Spleen (tissue), 3 donors: ENCODE results near the gene ALK.

Experiments
- POLR2A ChIP-seq, 3 donors: fragments of 450-650 bp; IDR thresholded peaks; one replicate each; pipeline ENCODE4 v1.5.1; 2017; ENCODE audit warnings: antibody characterized with exemption in 3 of 3, mild to moderate bottlenecking in 1 of 3
- POLR2AphosphoS5 ChIP-seq, 3 donors: sonication (generic); formaldehyde crosslinking; IDR thresholded peaks; one replicate each; pipeline ENCODE4 v1.5.1; 2017; ENCODE audit warnings: antibody characterized with exemption in 3 of 3

- TF ChIP-seq POLR2AphosphoS5 (IDR thresholded peaks at IDR 0.05), result no peak
- no peak for TF ChIP-seq POLR2A (IDR thresholded peaks at IDR 0.05)
Measured at GRCh38 chr2:29627279-29627711, 294.1 kb downstream of the ALK start.
